Measurements from ENCODE around the gene GRAMD4. TPM values are rescaled to one million over a fixed set of nuclear protein-coding genes. Genes with fewer than 3 reads are reported as not detected.

GRAMD4 gene
- polyA plus RNA-seq, 2 of the 4 experiments (the other 2 are of a cell fraction): 7.7 to 13.1 TPM

DNA sequence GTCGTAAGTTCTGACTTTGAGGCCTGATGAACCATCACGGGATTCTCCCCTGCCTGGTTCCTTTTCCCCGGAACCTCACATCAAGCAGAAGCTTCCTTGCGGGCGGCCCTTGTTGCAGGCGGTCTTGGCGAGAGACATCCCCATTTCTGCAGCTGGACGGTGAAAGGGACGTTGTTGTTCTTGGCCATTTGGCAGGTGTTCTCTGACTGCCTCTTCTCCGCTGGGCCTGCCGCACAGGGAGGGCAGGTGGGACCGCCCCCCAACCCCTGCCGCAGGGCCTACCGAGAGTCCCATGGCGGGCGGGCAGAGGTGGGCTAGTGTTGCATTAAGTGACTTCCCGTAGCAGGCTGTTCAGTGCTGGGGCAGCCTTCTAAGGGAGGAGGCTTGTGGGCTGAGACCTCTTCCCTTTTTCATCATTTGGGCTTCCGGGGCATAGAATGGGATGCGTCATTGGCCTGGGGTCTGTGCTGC, 26.9 kb upstream of the GRAMD4 start:
- ATAC-seq (no peak), FAIRE-seq (no peak)
- 96% methylated on average over 15 of the region's 19 CpGs for WGBS (ENCODE audit: missing lambda C conversion rate)

DNA sequence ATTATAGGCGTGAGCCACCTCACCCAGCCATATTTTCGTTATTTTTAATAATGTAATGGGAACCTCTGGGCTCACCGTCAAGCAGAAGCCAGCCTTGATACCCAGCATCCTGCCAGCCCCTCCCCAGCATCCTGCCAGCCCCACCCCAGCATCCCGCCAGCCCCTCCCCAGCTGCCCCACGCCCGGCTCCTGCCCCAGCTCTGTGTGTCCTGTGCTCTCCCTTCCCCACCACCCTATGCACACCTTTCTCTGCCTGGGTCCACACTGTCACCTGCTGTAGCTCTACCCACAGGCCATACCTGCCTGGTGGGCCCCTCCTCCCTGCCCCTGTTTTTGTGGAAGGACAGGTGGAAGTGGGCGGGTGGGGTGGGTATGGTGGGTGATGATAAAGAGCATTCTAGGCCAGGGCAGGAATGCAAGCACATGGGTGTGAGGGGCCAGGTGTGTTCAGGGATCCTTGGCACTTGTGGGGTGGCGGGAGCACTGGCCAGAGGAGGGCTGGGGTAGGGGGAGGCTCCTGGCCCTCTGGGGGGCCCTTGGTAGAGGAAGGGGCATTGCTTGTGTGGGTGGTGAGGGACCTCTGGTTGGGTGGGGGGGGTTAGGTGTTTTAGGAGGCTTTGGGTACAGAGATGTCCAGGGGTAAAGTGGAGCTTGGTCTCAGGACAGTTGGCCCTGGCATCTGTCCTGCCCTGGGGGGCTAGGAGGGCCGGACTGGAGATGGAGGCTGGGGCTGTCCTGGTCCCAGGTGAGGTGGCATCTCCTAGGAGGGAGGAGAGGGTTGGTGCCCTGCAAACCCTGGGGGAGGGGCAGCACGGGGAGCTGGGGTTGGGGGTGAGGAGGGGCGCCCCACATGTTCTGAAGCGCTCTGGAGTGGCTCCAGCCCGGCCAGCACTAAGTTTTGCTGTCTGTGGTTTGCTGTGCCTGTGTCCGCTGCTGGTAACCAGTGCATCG, 25.9 kb upstream of the GRAMD4 start:
- WGBS (ENCODE audit: missing lambda C conversion rate): 93% methylated on average over 10 of the region's 15 CpGs

More for the DNA sequence above, 26.9 kb upstream of the GRAMD4 start:
- Histone ChIP-seq H3K4me1 (no peaks in the 10 kb centered on the region), H3K4me2 (no peak overlapping the region), H3K4me3 (no peak overlapping the region), H3K27ac (no peak overlapping the region), H3K9me3 (no peaks in the 10 kb centered on the region)
- CTCF ChIA-PET: no interaction called here
- no peak for DNase-seq (ENCODE audit: low read depth in 1 of 2, low spot score in 1 of 2)
- POLR2A ChIA-PET: no interaction called here
- TF ChIP-seq, protein P1, sequence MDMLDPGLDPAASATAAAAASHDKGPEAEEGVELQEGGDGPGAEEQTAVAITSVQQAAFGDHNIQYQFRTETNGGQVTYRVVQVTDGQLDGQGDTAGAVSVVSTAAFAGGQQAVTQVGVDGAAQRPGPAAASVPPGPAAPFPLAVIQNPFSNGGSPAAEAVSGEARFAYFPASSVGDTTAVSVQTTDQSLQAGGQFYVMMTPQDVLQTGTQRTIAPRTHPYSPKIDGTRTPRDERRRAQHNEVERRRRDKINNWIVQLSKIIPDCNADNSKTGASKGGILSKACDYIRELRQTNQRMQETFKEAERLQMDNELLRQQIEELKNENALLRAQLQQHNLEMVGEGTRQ (IDR thresholded peaks at IDR 0.05): no peak
- TF ChIP-seq ESRRA (IDR thresholded peaks at IDR 0.05; ENCODE audit: borderline replicate concordance, low read length): no peak
- TF ChIP-seq MAZ (IDR thresholded peaks at IDR 0.05; ENCODE audit: borderline replicate concordance, low read depth, low read length): no peak
- no peak for TF ChIP-seq ZSCAN20 (CRISPR knock-in tag; IDR thresholded peaks at IDR 0.05)
- TF ChIP-seq POLR2A (IDR thresholded peaks at IDR 0.05; ENCODE audit: low read length): no peak
- no peak for TF ChIP-seq JUNB (IDR thresholded peaks at IDR 0.05)
- no peak for TF ChIP-seq CBX8 (IDR thresholded peaks at IDR 0.05)
- TF ChIP-seq FOXS1 (CRISPR knock-in tag; IDR thresholded peaks at IDR 0.05): no peak
- TF ChIP-seq SMC3 (IDR thresholded peaks at IDR 0.05): no peak
- no peak for TF ChIP-seq NPAS2 (CRISPR knock-in tag; IDR thresholded peaks at IDR 0.05; ENCODE audit: borderline replicate concordance)
- TF ChIP-seq GATA3 (IDR thresholded peaks at IDR 0.05; ENCODE audit: borderline replicate concordance): no peak
- no peak for TF ChIP-seq KDM1A (IDR thresholded peaks at IDR 0.05; ENCODE audit: low read depth)

More for the DNA sequence above, 25.9 kb upstream of the GRAMD4 start:
- ChIA-PET POLR2A (no interaction called here), CTCF (no interaction called here)
- no peak for FAIRE-seq
- TF ChIP-seq TFCP2L1 (CRISPR knock-in tag; IDR thresholded peaks at IDR 0.05): no peak
- TF ChIP-seq NPAS2 (CRISPR knock-in tag; IDR thresholded peaks at IDR 0.05; ENCODE audit: borderline replicate concordance): no peak
- TF ChIP-seq, protein P1 (IDR thresholded peaks at IDR 0.05): no peak
- no peak for TF ChIP-seq RFX5 (IDR thresholded peaks at IDR 0.05)
- no peak for TF ChIP-seq MYC (IDR thresholded peaks at IDR 0.05; ENCODE audit: borderline replicate concordance, low read length)
- TF ChIP-seq, protein P2, sequence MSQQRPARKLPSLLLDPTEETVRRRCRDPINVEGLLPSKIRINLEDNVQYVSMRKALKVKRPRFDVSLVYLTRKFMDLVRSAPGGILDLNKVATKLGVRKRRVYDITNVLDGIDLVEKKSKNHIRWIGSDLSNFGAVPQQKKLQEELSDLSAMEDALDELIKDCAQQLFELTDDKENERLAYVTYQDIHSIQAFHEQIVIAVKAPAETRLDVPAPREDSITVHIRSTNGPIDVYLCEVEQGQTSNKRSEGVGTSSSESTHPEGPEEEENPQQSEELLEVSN (IDR thresholded peaks at IDR 0.05; ENCODE audit: borderline replicate concordance, low read depth): no peak
- no peak for TF ChIP-seq RCOR1 (IDR thresholded peaks at IDR 0.05; ENCODE audit: low read depth, low read length)
- TF ChIP-seq HOXB13 (CRISPR knock-in tag; IDR thresholded peaks at IDR 0.05; ENCODE audit: low read depth): no peak
- TF ChIP-seq EHF (CRISPR knock-in tag; IDR thresholded peaks at IDR 0.05): no peak
- TF ChIP-seq, protein P3, sequence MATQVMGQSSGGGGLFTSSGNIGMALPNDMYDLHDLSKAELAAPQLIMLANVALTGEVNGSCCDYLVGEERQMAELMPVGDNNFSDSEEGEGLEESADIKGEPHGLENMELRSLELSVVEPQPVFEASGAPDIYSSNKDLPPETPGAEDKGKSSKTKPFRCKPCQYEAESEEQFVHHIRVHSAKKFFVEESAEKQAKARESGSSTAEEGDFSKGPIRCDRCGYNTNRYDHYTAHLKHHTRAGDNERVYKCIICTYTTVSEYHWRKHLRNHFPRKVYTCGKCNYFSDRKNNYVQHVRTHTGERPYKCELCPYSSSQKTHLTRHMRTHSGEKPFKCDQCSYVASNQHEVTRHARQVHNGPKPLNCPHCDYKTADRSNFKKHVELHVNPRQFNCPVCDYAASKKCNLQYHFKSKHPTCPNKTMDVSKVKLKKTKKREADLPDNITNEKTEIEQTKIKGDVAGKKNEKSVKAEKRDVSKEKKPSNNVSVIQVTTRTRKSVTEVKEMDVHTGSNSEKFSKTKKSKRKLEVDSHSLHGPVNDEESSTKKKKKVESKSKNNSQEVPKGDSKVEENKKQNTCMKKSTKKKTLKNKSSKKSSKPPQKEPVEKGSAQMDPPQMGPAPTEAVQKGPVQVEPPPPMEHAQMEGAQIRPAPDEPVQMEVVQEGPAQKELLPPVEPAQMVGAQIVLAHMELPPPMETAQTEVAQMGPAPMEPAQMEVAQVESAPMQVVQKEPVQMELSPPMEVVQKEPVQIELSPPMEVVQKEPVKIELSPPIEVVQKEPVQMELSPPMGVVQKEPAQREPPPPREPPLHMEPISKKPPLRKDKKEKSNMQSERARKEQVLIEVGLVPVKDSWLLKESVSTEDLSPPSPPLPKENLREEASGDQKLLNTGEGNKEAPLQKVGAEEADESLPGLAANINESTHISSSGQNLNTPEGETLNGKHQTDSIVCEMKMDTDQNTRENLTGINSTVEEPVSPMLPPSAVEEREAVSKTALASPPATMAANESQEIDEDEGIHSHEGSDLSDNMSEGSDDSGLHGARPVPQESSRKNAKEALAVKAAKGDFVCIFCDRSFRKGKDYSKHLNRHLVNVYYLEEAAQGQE (IDR thresholded peaks at IDR 0.05): no peak
- no peak for TF ChIP-seq EP300 (IDR thresholded peaks at IDR 0.05)
- TF ChIP-seq HOXB5 (CRISPR knock-in tag; IDR thresholded peaks at IDR 0.05): no peak
- TF ChIP-seq BHLHE40 (IDR thresholded peaks at IDR 0.05; ENCODE audit: low read depth, low read length): no peak
- Histone ChIP-seq H3K4me1 (no peaks in the 10 kb centered on the region), H3K4me3 (no peak overlapping the region), H3K9me3 (no peaks in the 10 kb centered on the region), H3K27ac (no peak overlapping the region), H3K4me2 (no peak overlapping the region)
- no peak for ATAC-seq
- DNase-seq (ENCODE audit: low read depth in 1 of 2, low spot score in 1 of 2): no peak
